CD14-positive monocyte (primary cell): ENCODE measurements around the gene MTRF1. TPM values are rescaled to one million over a fixed set of nuclear protein-coding genes. Genes with fewer than 3 reads are reported as not detected.

Experiments used
- DNase-seq, 3 donors: peaks; one replicate each; pipeline ENCODE4 v3.0.0-alpha.2; 2011 to 2022
- H2AFZ ChIP-seq: 2 replicates; pipeline ENCODE4 v1.6.0; 2012; ENCODE audit warnings: mild to moderate bottlenecking, low read depth, low read length, inconsistent platforms; ENCODE audit not compliant: insufficient read depth, poor library complexity, severe bottlenecking
- H3K27ac ChIP-seq, 2 donors: 1 replicate in 1 of 2; 2 replicates in 1 of 2; pipeline ENCODE4 v1.5.1; 2012 to 2013; ENCODE audit warnings: low read length in 2 of 2, control low read depth in 1 of 2, inconsistent platforms in 1 of 2, low read depth in 1 of 2, mild to moderate bottlenecking in 1 of 2
- H3K27me3 ChIP-seq, 2 donors: one replicate each; pipeline versions ENCODE4 v1.6.0 to v1.6.1; 2011 to 2013; ENCODE audit warnings: low read length in 2 of 2; ENCODE audit not compliant: control insufficient read depth in 2 of 2, insufficient read depth in 2 of 2
- H3K36me3 ChIP-seq, 2 donors: replicated peaks in 1 of 2; 1 replicate in 1 of 2; 2 replicates in 1 of 2; pipeline versions ENCODE4 v1.5.1 to v1.6.1; 2012 to 2013; ENCODE audit warnings: low read length in 2 of 2, control low read depth in 1 of 2, inconsistent platforms in 1 of 2, mild to moderate bottlenecking in 1 of 2; ENCODE audit not compliant: insufficient read depth in 2 of 2, control insufficient read depth in 1 of 2
- H3K4me1 ChIP-seq, 2 donors: 1 replicate in 1 of 2; 2 replicates in 1 of 2; pipeline versions ENCODE4 v1.5.1 to v1.6.1; 2012 to 2013; ENCODE audit warnings: low read length in 2 of 2, control low read depth in 1 of 2, inconsistent platforms in 1 of 2, mild to moderate bottlenecking in 1 of 2, moderate library complexity in 1 of 2; ENCODE audit not compliant: insufficient read depth in 2 of 2, control insufficient read depth in 1 of 2
- H3K4me2 ChIP-seq: replicated peaks from 2 replicates; pipeline ENCODE3; 2012; ENCODE audit warnings: low read length, moderate library complexity, mild to moderate bottlenecking; ENCODE audit not compliant: poor library complexity, severe bottlenecking; ENCODE audit errors: extremely low read depth
- H3K4me3 ChIP-seq, 3 experiments: fragments of 200-600 bp in 1 of 3; sonication (generic) in 1 of 3; replicated peaks in 1 of 3; 1 replicate in 2 of 3; 2 replicates in 1 of 3; pipeline ENCODE4 v1.5.1; 2011 to 2013; ENCODE audit warnings: low read length in 3 of 3, mild to moderate bottlenecking in 3 of 3, control low read depth in 2 of 3, low read depth in 2 of 3, inconsistent platforms in 1 of 3, moderate library complexity in 1 of 3
- H3K79me2 ChIP-seq: 2 replicates; pipeline ENCODE4 v1.6.0; 2012; ENCODE audit warnings: mild to moderate bottlenecking, control low read depth, inconsistent platforms, low read length, moderate library complexity; ENCODE audit not compliant: insufficient read depth
- H3K9ac ChIP-seq: 2 replicates; pipeline ENCODE4 v1.6.0; 2017; ENCODE audit warnings: low read length, mild to moderate bottlenecking; ENCODE audit not compliant: insufficient read depth, poor library complexity, severe bottlenecking
- H3K9me3 ChIP-seq, 2 donors: replicated peaks in 1 of 2; 1 replicate in 1 of 2; 2 replicates in 1 of 2; pipeline versions ENCODE4 v1.5.1 to v1.6.1; 2012 to 2013; ENCODE audit warnings: low read length in 2 of 2, control low read depth in 1 of 2; ENCODE audit not compliant: control insufficient read depth in 1 of 2, insufficient read depth in 1 of 2
- H4K20me1 ChIP-seq: 2 replicates; pipeline ENCODE4 v1.6.0; 2012; ENCODE audit warnings: mild to moderate bottlenecking, low read length, control low read depth, moderate library complexity; ENCODE audit not compliant: insufficient read depth
- H3K27ac Mint-ChIP-seq, 7 donors: one replicate each; pipeline ENCODE4 v1.8.0; 2020; ENCODE audit warnings: mild to moderate bottlenecking in 7 of 7, mixed read lengths in 7 of 7, moderate library complexity in 6 of 7, inconsistent platforms in 2 of 7
- H3K27me3 Mint-ChIP-seq, 3 donors: one replicate each; pipeline ENCODE4 v1.8.0; 2021 to 2022; ENCODE audit warnings: low read depth in 3 of 3, mild to moderate bottlenecking in 3 of 3, mixed read lengths in 3 of 3, moderate library complexity in 3 of 3, inconsistent platforms in 1 of 3
- H3K36me3 Mint-ChIP-seq, 2 donors: one replicate each; pipeline ENCODE4 v1.8.0; 2020; ENCODE audit warnings: mixed read lengths in 2 of 2, inconsistent platforms in 1 of 2, mild to moderate bottlenecking in 1 of 2
- H3K4me1 Mint-ChIP-seq: one replicate; pipeline ENCODE4 v1.8.0; 2020; ENCODE audit warnings: mild to moderate bottlenecking, mixed read lengths
- H3K4me3 Mint-ChIP-seq, 2 donors: one replicate each; pipeline ENCODE4 v1.8.0; 2020; ENCODE audit warnings: mild to moderate bottlenecking in 2 of 2, mixed read lengths in 2 of 2, moderate library complexity in 1 of 2
- H3K9me3 Mint-ChIP-seq, 7 donors: one replicate each; pipeline ENCODE4 v1.8.0; 2020 to 2022; ENCODE audit warnings: mixed read lengths in 7 of 7, mild to moderate bottlenecking in 6 of 7, moderate library complexity in 6 of 7, inconsistent platforms in 2 of 7
- CTCF ChIP-seq: fragments of 200-600 bp; IDR thresholded peaks from one replicate; pipeline ENCODE4 v1.8.0; 2022; ENCODE audit warnings: antibody characterized with exemption, mild to moderate bottlenecking
- WGBS: methylation state at CpG from one replicate; pipeline ENCODE4 v1.1.5; 2013; ENCODE audit warnings: missing lambda C conversion rate; ENCODE audit not compliant: insufficient coverage; 5-methylcytosine and 5-hydroxymethylcytosine counted together
- intact Hi-C, 2 donors: fragments of 100-400 bp; cut with micrococcal nuclease; formaldehyde crosslinking; loops; one replicate each; pipeline versions ENCODE4 v1.15.0 to v1.15.1; 2023
- polyA plus RNA-seq, 3 donors: library from polyadenylated mRNA; depleted of rRNA in 1 of 3; unstranded in 2 of 3; stranded (reverse) in 1 of 3; fragments of 300-500 nt in 2 of 3; fragments of >200 nt in 1 of 3; fragmentation: Illumina TruSeq in 2 of 3; gene quantifications; 1 replicate in 2 of 3; 2 replicates in 1 of 3; pipeline ENCODE4 v1.2.3, GENCODE V29; 2012 to 2021

The MTRF1 gene
- polyA plus RNA-seq, 3 donors, result 4.0 to 17.2 (median 6.0) TPM

- Mint-ChIP-seq H3K4me3 (no peak overlapping the region), H3K4me1 (no peaks in the 10 kb centered on the region), H3K27ac (no peak overlapping the region), H3K27me3 (peaks cover 0 to 2% (median 0%) of the 10 kb centered on the region in 3 donors), H3K36me3 (peaks cover 36 to 42% of the 10 kb centered on the region in 2 donors), H3K9me3 (no peaks in the 10 kb centered on the region)
- no peak overlapping the region for H3K9ac ChIP-seq
- TF ChIP-seq CTCF, result no peak
- WGBS, result 100% methylated on average over 3 of the region's 4 CpGs
- H3K9me3 ChIP-seq, result no peaks in the 10 kb centered on the region
- H3K79me2 ChIP-seq, result no peaks in the 10 kb centered on the region
- peaks cover 14 to 31% of the 10 kb centered on the region in 2 donors for H3K36me3 ChIP-seq
- no peak overlapping the region for H3K4me3 ChIP-seq
- no peak for DNase-seq
- H3K4me2 ChIP-seq, result no peak overlapping the region
- no peaks in the 10 kb centered on the region for H3K27me3 ChIP-seq
- intact Hi-C loops, result no loop called here
- H3K4me1 ChIP-seq, result no peaks in the 10 kb centered on the region
- H2AFZ ChIP-seq, result no peak overlapping the region
- H3K27ac ChIP-seq, result no peak overlapping the region
- H4K20me1 ChIP-seq, result no peaks in the 10 kb centered on the region
Observed at GRCh38 chr13:41241626-41242025, 21.8 kb downstream of the MTRF1 start.

- no peaks in the 10 kb centered on the region for H3K9me3 ChIP-seq
- Mint-ChIP-seq H3K27ac (peak overlapping the region in 1 of 7 donors; percentile 22), H3K36me3 (peaks cover 43 to 61% of the 10 kb centered on the region in 2 donors), H3K4me3 (no peak overlapping the region), H3K27me3 (peaks cover 0 to 2% (median under 1%) of the 10 kb centered on the region in 3 donors), H3K9me3 (no peaks in the 10 kb centered on the region), H3K4me1 (peaks cover 19% of the 10 kb centered on the region)
- H3K79me2 ChIP-seq, result no peaks in the 10 kb centered on the region
- no peak overlapping the region for H3K4me2 ChIP-seq
- no peaks in the 10 kb centered on the region for H4K20me1 ChIP-seq
- H3K4me1 ChIP-seq, result peaks cover 12 to 15% of the 10 kb centered on the region in 2 donors
- peaks cover 16 to 47% of the 10 kb centered on the region in 2 donors for H3K36me3 ChIP-seq
- no peak overlapping the region for H3K9ac ChIP-seq
- no peak overlapping the region for H3K27ac ChIP-seq
- intact Hi-C loops, result no loop called here
- DNase-seq, result no peak
- TF ChIP-seq CTCF, result no peak
- no CpG with 5 or more reads among the region's 1 CpG for WGBS
- H3K4me3 ChIP-seq, result no peak overlapping the region
- no peaks in the 10 kb centered on the region for H3K27me3 ChIP-seq
- no peak overlapping the region for H2AFZ ChIP-seq
Observed at GRCh38 chr13:41236369-41236768, 27.0 kb downstream of the MTRF1 start.
